NCI-H2196 treated with DMSO at 0.1 percent for 48 hours (cell line): ENCODE data around the gene STAT1.
"Not testable (repeated sequence)": the region's sequence is repeated elsewhere in the genome, so short reads cannot be mapped to it uniquely, and the experiment has no call there.

ENCODE experiments used
- DNase-seq: peaks from one replicate; lab custom pipeline; 2025; ENCODE audit not compliant: unreplicated experiment; lab: John Stamatoyannopoulos, UW

STAT1 gene

GRCh38 chr2:190965580-190966222 is 48.3 kb downstream of the STAT1 start:
- DNase-seq, result no peak

GRCh38 chr2:190964170-190964795 is 49.7 kb downstream of the STAT1 start:
- no peak for DNase-seq

- DNase-seq, result no peak
Measured at GRCh38 chr2:190963088-190963487, 50.9 kb downstream of the STAT1 start.

- DNase-seq, result no peak
Measured at GRCh38 chr2:190961918-190962487, 52.0 kb downstream of the STAT1 start.

- not testable (repeated sequence) for DNase-seq
Measured at GRCh38 chr2:190961117-190961516, 52.9 kb downstream of the STAT1 start.

GRCh38 chr2:190959911-190960788 is 53.8 kb downstream of the STAT1 start:
- no peak for DNase-seq

- DNase-seq, result no peak
Measured at GRCh38 chr2:190953257-190953656, 60.7 kb downstream of the STAT1 start.

GRCh38 chr2:190950566-190950991 is 63.4 kb downstream of the STAT1 start:
- no peak for DNase-seq

GRCh38 chr2:190948671-190949070 is 65.3 kb downstream of the STAT1 start:
- no peak for DNase-seq

- no peak for DNase-seq
Measured at GRCh38 chr2:190947711-190948251, 66.2 kb downstream of the STAT1 start.

GRCh38 chr2:190947141-190947540 is 66.8 kb downstream of the STAT1 start:
- no peak for DNase-seq

- DNase-seq, result no peak
Measured at GRCh38 chr2:190943706-190944105, 70.3 kb downstream of the STAT1 start.

GRCh38 chr2:190942697-190943096 is 71.3 kb downstream of the STAT1 start:
- DNase-seq, result no peak

GRCh38 chr2:190941571-190941970 is 72.4 kb downstream of the STAT1 start:
- no peak for DNase-seq

- no peak for DNase-seq
Measured at GRCh38 chr2:190940454-190940853, 73.5 kb downstream of the STAT1 start.

- no peak for DNase-seq
Measured at GRCh38 chr2:190938771-190939335, 75.1 kb downstream of the STAT1 start.

GRCh38 chr2:190935054-190935453 is 78.9 kb downstream of the STAT1 start:
- DNase-seq, result no peak

GRCh38 chr2:190933361-190933760 is 80.6 kb downstream of the STAT1 start:
- no peak for DNase-seq

- DNase-seq, result no peak
Measured at GRCh38 chr2:190932514-190932913, 81.5 kb downstream of the STAT1 start.

- no peak for DNase-seq
Measured at GRCh38 chr2:190930411-190930810, 83.6 kb downstream of the STAT1 start.

- DNase-seq, result no peak
Measured at GRCh38 chr2:190929919-190930318, 84.1 kb downstream of the STAT1 start.
